Kidney glomerular epithelial cell (primary cell): Measurements from ENCODE around the gene KNCN.

Experiments used
- DNase-seq: peaks from one replicate; lab custom pipeline; 2025; lab: John Stamatoyannopoulos, UW

KNCN gene

DNA sequence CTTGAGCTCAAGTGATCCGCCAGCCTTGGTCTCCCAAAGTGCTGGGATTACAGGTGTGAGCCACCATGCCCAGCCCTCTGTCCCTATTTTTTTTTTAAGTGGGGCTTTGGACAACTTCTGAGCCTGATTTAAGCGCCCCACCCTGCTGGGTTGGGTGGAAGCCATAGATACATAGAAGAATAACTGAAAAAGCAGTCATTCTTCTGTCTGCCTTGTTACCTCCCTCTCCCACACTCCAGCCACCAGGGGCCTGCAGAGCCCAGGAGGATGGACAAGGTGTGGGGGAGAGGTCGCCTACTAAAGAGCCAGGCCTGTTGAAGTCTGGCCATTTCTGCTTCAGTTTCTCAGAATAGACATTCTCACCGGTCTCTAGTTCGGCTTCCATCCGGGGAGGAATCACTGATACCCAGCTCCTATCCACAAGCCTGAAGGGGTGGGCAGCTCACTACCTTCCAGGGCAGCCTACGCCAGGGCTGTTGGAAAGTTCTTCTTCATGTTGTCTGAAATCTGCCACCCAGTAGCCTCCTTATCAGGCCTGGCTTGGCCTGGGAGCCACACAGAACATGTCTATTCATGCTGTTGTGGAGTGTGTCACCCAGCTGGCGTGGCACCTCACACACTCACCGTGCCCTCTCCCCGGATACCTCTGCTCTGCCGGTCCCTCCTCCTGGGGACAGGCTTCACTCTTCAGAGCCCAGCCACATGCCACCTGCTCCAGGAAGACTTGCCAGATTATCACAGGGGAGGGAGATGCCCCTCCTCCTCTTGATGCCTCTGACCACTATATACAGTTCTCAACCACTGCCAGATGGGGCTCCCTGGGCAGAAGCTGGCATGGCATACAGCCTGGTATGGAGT is 27.7 kb downstream of the KNCN start:
- DNase-seq = no peak

DNA sequence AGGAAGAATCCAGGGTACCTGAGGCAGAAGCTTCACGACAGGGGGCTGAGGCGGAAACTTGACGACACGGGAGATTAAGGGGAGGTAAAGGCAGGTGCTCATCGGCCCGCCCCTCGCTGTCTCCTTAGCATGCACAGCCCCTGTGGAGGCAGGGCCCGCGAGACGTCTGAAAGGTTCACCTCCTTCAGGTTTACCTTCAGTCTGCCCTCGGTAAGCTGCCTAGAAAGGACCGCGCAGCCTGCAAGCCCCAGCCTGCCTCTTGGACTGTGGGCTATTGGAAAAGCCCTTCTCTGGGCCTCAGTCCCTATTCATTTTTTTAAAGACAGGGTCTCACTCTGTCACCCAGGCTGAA is 28.5 kb downstream of the KNCN start:
- no peak for DNase-seq

DNA sequence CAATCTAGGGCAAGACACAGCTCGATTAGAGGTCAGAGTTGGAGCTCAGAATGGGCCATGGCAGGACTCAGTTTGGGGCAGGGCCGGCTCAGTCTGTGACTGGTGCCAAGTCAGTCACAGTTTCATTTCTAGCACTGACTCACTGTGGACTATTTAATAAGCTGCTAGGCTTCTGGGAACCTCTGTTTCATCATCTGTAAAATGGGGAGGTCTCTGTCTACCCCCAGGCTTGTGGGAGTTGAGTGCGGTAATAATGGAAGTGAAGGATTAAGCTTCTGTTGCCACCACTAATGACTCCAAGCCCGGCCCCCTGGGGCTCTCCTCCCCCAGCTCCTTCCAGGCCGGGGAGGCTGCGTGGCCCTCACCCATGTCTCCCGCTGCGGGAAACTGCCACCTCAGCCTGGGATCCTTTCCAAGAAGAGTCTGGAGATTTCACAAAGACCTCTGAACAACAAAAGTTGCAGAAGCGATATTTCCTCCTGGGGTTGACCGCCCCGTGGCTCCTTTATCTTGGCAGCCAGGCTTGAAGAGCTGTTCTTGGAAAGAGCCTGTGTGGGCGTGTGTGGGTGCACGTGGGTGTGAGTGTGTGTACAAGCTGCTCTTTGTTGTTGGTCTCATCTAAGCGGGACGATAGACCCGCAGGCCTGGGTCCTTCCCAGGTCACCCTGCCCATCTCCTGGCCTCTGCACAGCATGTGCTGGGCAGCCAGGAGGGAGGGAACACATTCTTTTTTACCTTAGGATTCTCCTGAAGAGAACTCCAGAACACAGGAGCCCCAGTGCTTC is 29.1 kb downstream of the KNCN start:
- peak; percentile 99 for DNase-seq

DNA sequence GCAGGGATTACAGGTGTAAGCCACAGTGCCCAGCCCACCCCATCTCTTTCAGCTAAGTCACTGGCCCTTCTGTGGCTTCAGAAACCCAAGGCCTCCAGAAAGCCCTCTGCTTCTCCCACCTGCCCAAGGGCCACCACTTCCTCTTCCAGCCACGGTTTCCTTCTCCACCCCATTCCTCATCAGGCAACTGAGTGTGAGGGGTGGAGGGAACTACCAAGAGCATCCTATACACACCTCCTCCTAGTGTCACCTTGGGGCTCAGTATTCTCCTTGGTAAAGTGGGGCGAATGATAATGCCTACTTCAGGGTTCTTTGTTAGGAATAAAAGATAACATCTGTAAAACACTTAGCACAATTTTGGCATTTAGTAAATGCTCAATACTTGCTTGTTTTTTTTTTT is 30.0 kb downstream of the KNCN start:
- no peak for DNase-seq

DNA sequence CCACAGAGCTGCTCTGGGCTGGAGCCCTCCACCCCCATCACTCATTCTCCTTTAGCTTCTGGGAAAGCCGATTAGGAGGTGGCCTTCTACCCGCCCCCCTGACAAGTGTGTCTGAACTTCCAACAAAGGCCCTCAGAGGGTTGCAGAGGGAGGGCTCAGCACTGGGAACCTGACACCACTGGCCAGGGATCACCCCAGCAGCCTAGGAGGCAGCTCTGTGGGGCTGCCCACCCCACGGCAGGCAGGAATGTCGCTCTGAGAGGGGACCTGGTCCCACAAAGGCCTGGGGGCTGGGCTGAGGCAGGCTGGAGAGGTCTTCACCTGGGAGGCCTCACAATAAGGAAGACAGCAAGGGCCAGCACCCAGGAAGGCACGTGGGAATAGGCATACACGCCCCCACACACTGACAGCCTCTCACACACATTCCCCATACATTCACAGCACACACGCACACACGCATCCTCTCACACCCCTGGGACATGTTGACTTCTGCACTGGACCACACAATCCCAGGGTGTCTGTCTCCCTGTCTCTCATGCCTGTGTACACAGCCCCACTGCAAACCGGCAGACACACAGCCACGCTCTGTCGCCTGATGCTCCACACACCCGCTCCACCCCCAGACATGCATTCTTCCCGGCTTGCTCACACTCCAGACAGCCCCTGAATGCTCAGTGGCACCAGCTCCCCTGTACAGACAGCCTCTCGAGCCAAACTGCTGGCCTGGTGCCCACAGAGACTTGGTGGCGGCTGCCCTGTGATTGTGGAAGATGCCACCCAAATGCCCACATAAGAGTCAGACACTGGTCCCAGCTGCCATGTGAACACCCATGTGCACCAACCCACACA is 31.2 kb downstream of the KNCN start:
- peak; percentile 95 for DNase-seq

DNA sequence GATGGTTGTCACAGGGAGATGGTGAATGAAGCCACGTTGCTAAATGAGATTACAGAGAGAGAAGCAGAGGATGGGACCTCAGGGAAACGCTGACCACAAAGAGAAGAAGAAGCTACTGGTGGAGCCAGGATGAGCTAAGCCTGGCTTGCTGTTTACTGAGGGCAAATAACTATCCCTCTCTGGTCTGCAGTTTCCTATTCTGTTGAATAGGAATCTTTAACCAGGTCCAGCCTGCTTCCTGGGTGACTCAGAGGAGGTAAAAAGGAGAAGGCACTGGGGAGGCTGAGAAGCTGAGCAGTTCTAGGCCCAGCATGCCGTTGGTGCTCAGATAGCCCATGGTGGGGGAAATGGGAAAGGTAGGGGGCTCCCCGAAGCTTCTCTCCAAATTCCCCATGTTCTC is 32.2 kb downstream of the KNCN start:
- DNase-seq = peak; percentile 38

DNA sequence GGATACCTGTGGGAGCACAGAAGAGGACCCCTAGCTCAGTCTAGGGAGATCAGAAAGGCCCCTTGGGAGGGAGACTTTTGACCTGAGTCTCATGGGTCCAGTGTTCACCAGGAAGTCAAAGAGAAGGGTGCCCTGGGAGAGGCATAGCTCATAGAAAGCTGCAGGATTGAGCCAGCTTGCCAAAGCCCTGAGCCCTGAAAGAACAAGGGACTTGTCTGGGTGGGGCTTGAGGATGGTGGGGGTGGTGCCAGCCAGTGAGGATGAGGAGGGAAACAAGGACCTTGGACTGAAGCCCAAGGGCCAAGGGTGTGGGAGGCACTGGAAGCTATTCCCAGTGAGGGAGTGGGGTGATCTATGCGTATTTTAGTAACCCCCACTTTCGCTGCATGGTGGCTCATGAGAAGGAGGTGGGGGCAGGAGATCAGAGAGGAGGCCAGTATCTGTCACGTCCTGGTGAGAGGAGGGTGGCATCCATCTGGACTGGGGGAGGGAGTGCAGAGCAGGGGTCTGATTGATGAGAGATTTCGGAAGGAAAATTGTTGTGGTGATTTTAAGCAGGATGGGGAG is 33.4 kb downstream of the KNCN start:
- DNase-seq = no peak

DNA sequence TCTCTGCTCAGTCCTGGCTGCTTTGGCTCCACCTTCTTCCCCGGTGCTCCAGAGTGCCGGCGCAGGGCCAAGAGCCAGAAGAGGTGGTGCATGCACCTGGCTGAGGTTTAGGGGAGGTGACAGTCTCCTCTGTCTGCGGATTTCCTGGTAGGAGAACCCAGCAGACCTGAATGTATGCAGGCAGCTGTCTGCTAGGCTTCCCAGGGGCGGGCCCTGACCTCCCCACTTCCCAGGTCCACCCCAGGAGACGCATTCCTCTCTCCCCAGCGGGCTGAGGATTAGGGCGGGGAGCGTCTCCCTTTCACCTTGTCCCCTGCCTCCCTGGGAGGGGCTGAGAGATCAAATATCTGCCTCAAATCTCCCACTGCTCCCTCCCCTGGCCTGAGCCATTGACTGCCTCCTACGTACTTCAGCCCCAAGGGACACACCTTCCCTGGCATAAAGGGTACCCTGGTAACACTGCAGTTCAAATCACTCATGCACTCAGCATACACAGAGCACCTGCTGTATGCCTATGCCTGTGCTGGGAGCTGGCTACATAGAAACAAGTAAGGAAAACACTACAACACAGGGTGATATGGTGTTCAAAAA is 34.3 kb downstream of the KNCN start:
- DNase-seq = peak; percentile 54

DNA sequence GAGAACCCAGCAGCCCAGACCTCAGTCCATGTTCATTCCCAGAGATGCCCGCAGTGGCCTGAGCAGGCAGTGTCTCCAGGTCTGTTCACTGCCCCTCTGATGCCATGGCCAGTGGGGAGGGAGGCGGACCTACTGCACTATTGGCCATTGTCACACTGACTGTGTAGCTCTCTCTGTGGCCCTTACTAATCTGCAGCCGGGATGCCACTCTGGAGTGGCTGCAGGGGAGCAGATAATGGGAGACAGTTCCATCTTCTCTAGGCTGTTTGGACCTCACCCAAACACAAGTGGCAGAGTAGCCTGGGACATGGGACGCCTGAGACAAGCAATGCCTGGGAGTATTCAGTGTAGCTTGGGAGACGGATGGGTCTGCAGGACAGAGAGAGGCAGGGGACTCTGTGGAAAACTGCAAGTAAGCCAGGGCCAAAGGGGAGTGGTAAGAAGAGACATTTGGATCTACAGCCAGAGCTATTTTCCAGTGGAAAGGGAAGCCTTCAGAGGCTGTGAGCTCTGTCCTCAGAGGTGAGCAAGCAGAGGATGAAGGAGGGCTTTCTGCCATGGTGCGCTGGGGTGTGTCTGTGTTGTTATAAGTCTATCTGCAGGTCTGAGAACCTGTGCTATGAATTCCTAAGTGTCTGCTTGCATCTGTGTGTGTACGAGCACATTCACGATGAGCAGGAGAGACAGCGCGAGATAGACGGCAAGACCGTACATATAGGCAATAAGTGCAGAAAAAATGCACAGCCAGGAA is 35.1 kb downstream of the KNCN start:
- peak; percentile 50 for DNase-seq

DNA sequence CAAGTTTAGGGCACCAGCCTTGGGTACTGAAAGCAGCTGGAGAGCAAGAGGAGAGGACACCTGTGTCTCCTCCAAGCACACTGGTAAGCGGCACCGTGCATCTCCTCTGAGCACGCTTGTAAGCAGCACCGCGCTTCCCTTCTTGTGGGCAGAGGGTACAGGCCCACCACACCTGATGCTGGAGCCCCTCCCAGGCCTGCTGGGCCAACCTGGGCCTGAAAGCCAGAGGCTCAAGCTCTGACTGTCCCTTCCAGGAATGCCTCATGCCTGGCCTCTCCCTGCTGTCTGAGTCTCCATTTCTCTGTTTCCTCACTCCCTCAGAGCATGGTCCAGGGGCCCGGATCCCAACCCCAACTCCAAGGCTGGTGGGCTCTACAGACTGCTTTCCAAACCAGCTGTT is 35.9 kb downstream of the KNCN start:
- no peak for DNase-seq

DNA sequence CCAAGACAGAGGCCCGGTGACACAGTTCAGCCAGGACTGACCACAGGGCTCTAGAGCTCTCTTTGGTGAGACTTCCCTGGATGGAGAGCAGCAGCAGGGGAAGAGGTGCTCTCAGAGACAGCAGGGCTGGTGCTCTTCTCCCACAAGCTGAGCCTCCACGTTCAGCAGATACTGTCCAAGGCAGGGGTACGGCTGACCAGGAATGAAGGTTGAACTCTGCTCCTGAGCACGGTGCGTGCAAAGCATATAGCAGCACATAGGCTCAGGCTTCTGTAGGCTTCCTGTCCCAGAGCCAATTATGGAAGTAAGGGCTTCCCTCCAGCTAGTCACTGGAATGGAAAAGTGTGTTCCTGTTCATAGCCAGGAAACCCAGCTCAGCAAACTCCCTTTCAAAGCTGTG is 37.9 kb downstream of the KNCN start:
- DNase-seq = no peak

DNA sequence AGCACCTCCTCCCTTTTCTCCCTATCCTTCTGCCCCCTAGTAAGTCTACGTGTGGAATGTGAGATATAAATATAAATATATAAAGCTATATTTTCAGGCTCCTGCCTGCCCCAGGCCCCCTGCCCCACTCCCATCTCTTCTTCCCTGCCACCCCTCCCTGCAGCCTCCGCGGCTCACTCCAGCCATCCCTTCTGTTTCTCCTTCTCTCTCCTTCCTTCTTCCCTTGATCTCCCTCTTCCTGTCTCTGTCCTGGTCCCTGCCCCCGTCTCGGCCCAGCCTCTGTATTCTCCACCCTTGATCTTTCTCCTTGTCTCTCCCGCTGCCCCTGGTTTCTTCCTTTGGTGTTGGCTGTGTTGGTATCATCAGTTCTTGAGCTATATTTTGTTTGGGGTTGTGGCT is 38.7 kb downstream of the KNCN start:
- no peak for DNase-seq

DNA sequence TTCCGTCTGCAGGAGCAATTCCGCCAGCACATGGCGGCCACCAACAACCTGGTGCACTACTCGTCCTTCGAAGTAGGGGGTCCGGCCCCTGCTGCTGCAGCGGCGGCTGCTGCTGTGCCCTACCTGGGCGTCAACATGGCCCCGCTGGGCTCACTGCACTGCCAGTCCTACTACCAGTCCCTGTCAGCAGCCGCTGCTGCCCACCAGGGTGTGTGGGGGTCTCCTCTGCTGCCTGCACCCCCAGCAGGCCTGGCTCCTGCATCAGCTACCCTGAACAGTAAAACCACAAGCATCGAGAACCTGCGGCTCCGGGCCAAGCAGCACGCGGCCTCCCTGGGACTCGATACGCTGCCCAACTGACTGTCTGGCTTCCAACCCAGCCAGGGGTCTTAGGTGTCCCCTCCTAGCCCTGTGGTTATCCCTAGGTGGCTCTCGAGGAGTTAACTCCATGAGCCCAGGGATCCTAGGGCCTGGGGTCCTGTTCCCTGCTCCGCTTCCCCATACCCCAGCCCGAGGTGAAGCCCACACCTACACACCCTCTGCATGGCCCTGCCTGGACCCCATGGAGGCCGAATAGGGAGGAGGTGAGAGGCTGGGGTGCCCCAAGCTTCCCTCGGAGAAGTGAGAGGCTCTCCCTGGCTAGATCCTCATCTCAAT is 39.2 kb downstream of the KNCN start:
- DNase-seq = no peak

DNA sequence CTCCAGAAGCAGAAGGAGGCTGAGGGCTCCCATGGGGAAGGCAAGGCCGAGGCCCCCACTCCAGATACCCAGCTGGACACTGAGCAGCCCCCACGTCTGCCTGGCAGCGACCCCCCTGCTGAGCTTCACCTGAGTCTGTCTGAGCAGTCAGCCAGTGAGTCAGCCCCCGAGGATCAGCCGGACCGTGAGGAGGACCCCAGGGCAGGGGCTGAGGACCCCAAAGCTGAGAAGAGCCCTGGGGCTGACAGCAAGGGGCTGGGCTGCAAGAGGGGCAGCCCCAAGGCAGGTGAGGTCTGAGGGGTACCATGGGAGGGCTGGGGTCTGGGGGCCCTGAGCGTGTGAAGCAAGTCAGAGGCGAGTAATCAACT is 40.5 kb downstream of the KNCN start:
- no peak for DNase-seq

DNA sequence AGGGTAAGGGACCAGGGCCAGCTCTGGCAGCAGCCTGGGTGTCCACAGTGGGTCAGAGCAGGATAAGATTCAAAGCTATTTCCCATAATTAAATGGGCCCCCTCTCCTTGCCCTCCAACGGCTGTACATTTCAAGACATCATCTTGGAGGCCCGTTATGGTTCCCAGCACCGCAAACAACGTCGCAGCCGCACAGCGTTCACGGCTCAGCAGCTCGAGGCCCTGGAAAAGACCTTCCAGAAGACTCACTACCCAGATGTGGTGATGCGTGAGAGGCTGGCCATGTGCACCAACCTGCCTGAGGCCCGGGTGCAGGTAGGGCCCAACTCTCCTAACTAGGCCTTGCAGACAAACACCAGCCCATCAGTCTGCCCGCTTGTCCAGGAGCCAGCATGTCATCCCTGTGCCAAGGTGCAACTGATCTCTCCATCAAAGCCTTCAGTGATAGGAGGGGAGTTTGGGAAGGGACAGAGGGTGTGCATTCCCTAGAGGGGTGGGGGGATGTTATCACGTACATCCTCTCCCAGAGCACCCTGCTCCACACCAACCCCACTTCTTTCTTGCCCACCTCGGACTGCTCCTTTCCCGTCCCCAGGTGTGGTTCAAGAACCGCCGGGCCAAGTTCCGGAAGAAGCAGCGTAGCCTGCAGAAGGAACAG is 41.0 kb downstream of the KNCN start:
- DNase-seq = no peak

DNA sequence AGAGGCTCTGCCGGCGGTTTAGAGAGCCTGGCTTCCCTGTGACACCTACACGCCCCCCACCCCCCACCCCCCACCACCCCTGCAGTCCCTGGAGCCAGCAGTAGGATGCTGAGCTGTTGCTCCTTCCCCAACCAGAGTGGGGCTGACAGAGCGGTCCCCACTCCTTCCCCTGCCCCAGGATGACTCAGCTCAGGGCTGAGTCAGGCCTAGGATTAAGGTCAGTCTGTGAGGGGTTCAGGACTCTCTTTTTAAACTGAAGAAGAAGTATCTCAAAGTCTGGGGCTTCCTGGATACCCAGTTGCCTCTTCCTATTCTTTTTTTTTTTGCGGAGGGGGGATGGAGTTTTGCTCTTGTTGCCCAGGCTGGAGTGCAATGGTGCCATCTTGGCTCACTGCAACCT is 42.7 kb downstream of the KNCN start:
- DNase-seq = no peak

DNA sequence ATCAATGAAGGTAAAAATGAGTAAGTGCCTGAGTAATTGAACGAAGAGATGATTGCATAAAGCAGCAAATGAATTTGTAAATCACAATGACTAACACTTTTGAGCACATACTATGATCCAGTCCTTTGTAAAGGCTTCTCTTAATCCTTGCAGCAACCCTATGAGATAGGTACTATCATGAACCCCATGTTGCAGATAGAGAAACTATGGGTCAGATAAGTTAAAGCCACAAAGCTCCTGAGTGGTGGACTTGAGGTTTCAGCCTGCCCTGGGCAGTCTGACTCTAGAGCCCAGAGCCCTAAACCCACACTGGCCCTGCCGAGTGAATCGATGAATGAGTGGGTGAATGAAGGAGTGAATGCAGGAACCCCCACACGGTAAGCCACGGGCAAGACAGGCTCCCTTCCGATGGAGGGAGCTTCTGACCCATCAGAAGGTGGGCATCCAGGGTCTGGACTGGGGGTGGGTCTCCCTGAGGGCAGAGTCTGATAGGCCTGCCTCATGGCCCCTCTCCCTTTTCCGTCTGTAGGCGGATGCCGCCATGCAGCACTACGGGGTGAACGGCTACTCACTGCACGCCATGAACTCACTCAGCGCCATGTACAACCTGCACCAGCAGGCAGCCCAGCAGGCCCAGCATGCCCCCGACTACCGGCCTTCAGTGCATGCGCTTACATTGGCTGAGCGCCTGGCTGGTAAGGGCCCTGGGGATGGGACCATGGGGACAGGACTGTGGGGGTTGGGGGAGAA is 44.8 kb downstream of the KNCN start:
- DNase-seq = no peak

DNA sequence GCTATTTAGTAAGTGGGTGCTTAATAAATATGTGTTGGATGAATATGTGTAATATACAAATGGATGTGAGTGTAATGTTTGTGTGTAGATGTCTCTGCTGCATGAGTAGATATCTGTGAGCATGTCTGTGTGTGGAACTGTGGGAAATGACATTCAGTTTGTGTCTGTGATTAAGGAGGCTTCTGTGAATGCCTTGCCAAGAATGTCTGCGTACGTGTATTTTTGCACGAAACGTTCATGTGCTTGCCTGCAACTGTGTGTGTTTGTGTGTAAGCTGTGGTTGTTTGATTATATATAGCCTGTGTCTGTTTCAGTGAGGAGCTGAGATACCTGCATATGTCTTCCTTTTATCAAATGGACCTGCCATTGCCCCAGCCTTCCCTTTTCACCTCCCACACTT is 48.0 kb downstream of the KNCN start:
- DNase-seq = no peak

DNA sequence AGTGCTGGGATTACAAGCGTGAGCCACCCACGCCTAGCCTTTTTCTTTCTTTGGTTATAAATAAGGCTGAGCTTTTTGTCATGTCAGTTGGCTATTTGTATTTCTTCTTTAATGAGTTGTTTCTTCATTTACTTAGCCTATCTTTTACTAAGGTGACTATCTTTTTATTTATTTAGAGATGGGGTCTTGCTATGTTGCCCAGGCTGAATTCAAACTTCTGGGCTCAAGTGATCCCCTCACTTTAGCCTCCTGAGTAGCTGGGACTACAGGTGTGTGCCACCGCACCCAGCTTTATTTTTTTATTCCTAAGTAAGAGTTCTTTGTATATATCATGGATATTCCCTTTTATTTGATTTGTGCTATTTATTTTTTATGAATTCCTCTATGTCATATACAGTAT is 49.9 kb downstream of the KNCN start:
- no peak for DNase-seq
